ENCODE data around the gene IFNA17. TPM values are rescaled to one million over a fixed set of nuclear protein-coding genes. Genes with fewer than 3 reads are reported as not detected.
A peak's percentile ranks its signal among the peaks of the same experiment; 100 is the strongest.
"Not testable (repeated sequence)": the region's sequence is repeated elsewhere in the genome, so short reads cannot be mapped to it uniquely, and the experiment has no call there.

Gene IFNA17
- total RNA-seq, 4 donors from 2014 or later: not detected

- WGBS: no CpG with 5 or more reads among the region's 2 CpGs
Observed at GRCh38 chr9:21210782-21211181, 17.2 kb downstream of the IFNA17 start.

GRCh38 chr9:21210311-21210710, 17.7 kb downstream of the IFNA17 start:
- H3K9me3 ChIP-seq: no peaks in the 10 kb centered on the region
- no peaks in the 10 kb centered on the region for H3K27me3 ChIP-seq
- no peak overlapping the region for H3K27ac ChIP-seq
- no peaks in the 10 kb centered on the region for H3K4me1 ChIP-seq
- H3K36me3 ChIP-seq: no peaks in the 10 kb centered on the region
- WGBS: 96% methylated on average over 7 of the region's 7 CpGs
- no peak overlapping the region for H3K4me3 ChIP-seq
- TF ChIP-seq POLR2A (IDR thresholded peaks at IDR 0.05): no peak
- no peak for TF ChIP-seq POLR2AphosphoS5 (IDR thresholded peaks at IDR 0.05)
- no peak for TF ChIP-seq EP300 (IDR thresholded peaks at IDR 0.05)
- TF ChIP-seq CTCF (IDR thresholded peaks at IDR 0.05): no peak
- peak; percentile 27 to 55 for DNase-seq (ENCODE audit: low spot score in 2 of 2)

More at GRCh38 chr9:21210782-21211181, 17.2 kb downstream of the IFNA17 start:
- not testable (repeated sequence) for H3K27me3 ChIP-seq; DNase-seq (ENCODE audit: low spot score in 2 of 2); H3K9me3 ChIP-seq; H3K4me3 ChIP-seq; H3K36me3 ChIP-seq; H3K4me1 ChIP-seq; H3K27ac ChIP-seq

- H3K4me3 ChIP-seq: not testable (repeated sequence)
- 89% methylated on average over 3 of the region's 3 CpGs for WGBS
Observed at GRCh38 chr9:21207043-21207442, 21.0 kb downstream of the IFNA17 start, which contains the start of gene IFNA10. TSS of gene IFNA10 (minus strand) at chr9:21207143. CDS start at chr9:21207097, 46 bp downstream.

GRCh38 chr9:21205204-21205603, 22.8 kb downstream of the IFNA17 start:
- H3K27ac ChIP-seq: no peak overlapping the region
- H3K36me3 ChIP-seq: no peaks in the 10 kb centered on the region
- no peak overlapping the region for H3K4me3 ChIP-seq
- TF ChIP-seq POLR2A (IDR thresholded peaks at IDR 0.05) (no peak), POLR2AphosphoS5 (IDR thresholded peaks at IDR 0.05) (no peak), EP300 (IDR thresholded peaks at IDR 0.05) (no peak), CTCF (IDR thresholded peaks at IDR 0.05) (no peak)
- no peaks in the 10 kb centered on the region for H3K9me3 ChIP-seq
- DNase-seq (ENCODE audit: low spot score in 2 of 2): no peak
- no peaks in the 10 kb centered on the region for H3K4me1 ChIP-seq
- peaks cover 2% of the 10 kb centered on the region for H3K27me3 ChIP-seq

More at GRCh38 chr9:21207043-21207442, 21.0 kb downstream of the IFNA17 start, which contains the start of gene IFNA10:
- DNase-seq (ENCODE audit: low spot score in 2 of 2); H3K36me3 ChIP-seq; H3K27me3 ChIP-seq; H3K27ac ChIP-seq; H3K4me1 ChIP-seq; H3K9me3 ChIP-seq: not testable (repeated sequence)

GRCh38 chr9:21202105-21202504, 25.9 kb downstream of the IFNA17 start, which contains the start of gene IFNA7:
TSS of gene IFNA7 (minus strand) at chr9:21202205. CDS start at chr9:21202165, 40 bp downstream.
- DNase-seq (ENCODE audit: low spot score in 2 of 2); H3K27ac ChIP-seq; H3K4me3 ChIP-seq; H3K27me3 ChIP-seq; H3K9me3 ChIP-seq; H3K36me3 ChIP-seq; H3K4me1 ChIP-seq: not testable (repeated sequence)
- 69% methylated on average over 4 of the region's 4 CpGs for WGBS

- H3K9me3 ChIP-seq; DNase-seq (ENCODE audit: low spot score in 2 of 2); H3K4me3 ChIP-seq; H3K36me3 ChIP-seq; H3K27ac ChIP-seq; H3K4me1 ChIP-seq; H3K27me3 ChIP-seq: not testable (repeated sequence)
- 40% methylated on average over 6 of the region's 6 CpGs for WGBS
- peak in 1 of 2 donors; percentile 32 for TF ChIP-seq CTCF (IDR thresholded peaks at IDR 0.05)
Observed at GRCh38 chr9:21194867-21195776, 32.9 kb downstream of the IFNA17 start.

GRCh38 chr9:21187487-21187886, 40.5 kb downstream of the IFNA17 start, which contains the start of gene IFNA4:
TSS of gene IFNA4 (minus strand) at chr9:21187587. CDS start at chr9:21187531, 56 bp downstream.
- not testable (repeated sequence) for H3K36me3 ChIP-seq; H3K27ac ChIP-seq; DNase-seq (ENCODE audit: low spot score in 2 of 2); H3K9me3 ChIP-seq; H3K4me3 ChIP-seq; H3K27me3 ChIP-seq; H3K4me1 ChIP-seq
- WGBS: 94% methylated on average over 3 of the region's 3 CpGs
